Tibial nerve (tissue), 4 donors: ENCODE data around the gene TMEM63C. TPM values are rescaled to one million over a fixed set of nuclear protein-coding genes. Genes with fewer than 3 reads are reported as not detected.
"Not testable (repeated sequence)": the region's sequence is repeated elsewhere in the genome, so short reads cannot be mapped to it uniquely, and the experiment has no call there.

ENCODE experiments used
- DNase-seq, 2 donors: peaks; one replicate each; pipeline ENCODE4 v3.0.0-alpha.2; 2019; ENCODE audit warnings: low spot score in 2 of 2
- H3K27ac ChIP-seq, 4 donors: fragments of 200-600 bp; sonication (generic) in 3 of 4; one replicate each; pipeline ENCODE4 v1.5.1; 2017 to 2019; ENCODE audit warnings: mild to moderate bottlenecking in 1 of 4
- H3K27me3 ChIP-seq, 2 donors: fragments of 200-600 bp; sonication (generic) in 1 of 2; one replicate each; pipeline versions ENCODE4 v1.5.1 to v1.6.0; 2017 to 2019
- H3K36me3 ChIP-seq, 3 donors: fragments of 200-600 bp; sonication (generic); one replicate each; pipeline ENCODE4 v1.5.1; 2018 to 2019
- H3K4me1 ChIP-seq, 4 donors: fragments of 200-600 bp; sonication (generic) in 3 of 4; one replicate each; pipeline ENCODE4 v1.5.1; 2017 to 2019
- H3K4me3 ChIP-seq, 4 donors: fragments of 200-600 bp; sonication (generic) in 3 of 4; one replicate each; pipeline ENCODE4 v1.5.1; 2017 to 2019; ENCODE audit warnings: mild to moderate bottlenecking in 1 of 4, moderate library complexity in 1 of 4
- H3K9me3 ChIP-seq, 4 donors: fragments of 200-600 bp; sonication (generic) in 3 of 4; one replicate each; pipeline ENCODE4 v1.5.1; 2017 to 2019
- CTCF ChIP-seq, 5 experiments: fragments of 200-600 bp in 3 of 5; fragments of 450-650 bp in 2 of 5; sonication (generic) in 3 of 5; IDR thresholded peaks; one replicate each; pipeline ENCODE4 v1.5.1; 2016 to 2019; ENCODE audit warnings: antibody characterized with exemption in 5 of 5, mild to moderate bottlenecking in 3 of 5, moderate library complexity in 2 of 5
- EP300 ChIP-seq, 2 donors: sonication (generic); formaldehyde crosslinking; IDR thresholded peaks; one replicate each; pipeline ENCODE4 v1.6.1; 2017; ENCODE audit warnings: antibody characterized with exemption in 2 of 2, mild to moderate bottlenecking in 1 of 2
- POLR2A ChIP-seq, 2 donors: fragments of 450-650 bp; IDR thresholded peaks; one replicate each; pipeline ENCODE4 v1.6.1; 2017; ENCODE audit warnings: antibody characterized with exemption in 2 of 2, mild to moderate bottlenecking in 2 of 2, moderate library complexity in 2 of 2
- WGBS, 2 donors: methylation state at CpG; one replicate each; pipeline ENCODE4 v1.1.5; 2018; 5-methylcytosine and 5-hydroxymethylcytosine counted together
- total RNA-seq, 4 donors: library from RNA; depleted of rRNA; stranded (reverse); fragments of >200 nt; gene quantifications; one replicate each; pipeline ENCODE4 v1.1.0, GENCODE V29; 2016

Gene TMEM63C
- total RNA-seq, 4 donors from 2014 or later: not detected

GRCh38 chr14:77276959-77277358, 95.4 kb downstream of the TMEM63C start:
- H3K4me1 ChIP-seq: no peaks in the 10 kb centered on the region
- no peak for DNase-seq
- H3K27me3 ChIP-seq: peaks cover 0 to 7% of the 10 kb centered on the region in 2 donors
- TF ChIP-seq EP300 (IDR thresholded peaks at IDR 0.05) (no peak), CTCF (IDR thresholded peaks at IDR 0.05) (no peak), POLR2A (IDR thresholded peaks at IDR 0.05) (no peak)
- no peak overlapping the region for H3K27ac ChIP-seq
- H3K36me3 ChIP-seq: peaks cover 0 to 87% (median 5%) of the 10 kb centered on the region in 3 donors
- 88% methylated on average over 11 to 12 of the region's 12 CpGs for whole genome bisulfite sequencing, 2 donors
- no peak overlapping the region for H3K4me3 ChIP-seq
- peaks cover 0 to 6% (median 0%) of the 10 kb centered on the region in 4 donors for H3K9me3 ChIP-seq

- Histone ChIP-seq H3K36me3 (peaks cover 0 to 100% (median 8%) of the 10 kb centered on the region in 3 donors), H3K9me3 (peaks cover 0 to 3% (median 0%) of the 10 kb centered on the region in 4 donors), H3K27me3 (no peaks in the 10 kb centered on the region), H3K27ac (no peak overlapping the region), H3K4me1 (no peaks in the 10 kb centered on the region), H3K4me3 (no peak overlapping the region)
- WGBS, 2 donors: 94 to 95% methylated on average over 14 of the region's 14 CpGs
- no peak for DNase-seq
- TF ChIP-seq EP300 (IDR thresholded peaks at IDR 0.05) (no peak), POLR2A (IDR thresholded peaks at IDR 0.05) (no peak), CTCF (IDR thresholded peaks at IDR 0.05) (no peak)
These were observed 97.0 kb downstream of the TMEM63C start for GRCh38 chr14:77278461-77279230.

- Histone ChIP-seq H3K36me3 (peaks cover 0 to 100% (median 16%) of the 10 kb centered on the region in 3 donors), H3K27me3 (no peaks in the 10 kb centered on the region), H3K27ac (no peak overlapping the region), H3K4me3 (no peak overlapping the region), H3K9me3 (no peaks in the 10 kb centered on the region), H3K4me1 (no peaks in the 10 kb centered on the region)
- TF ChIP-seq EP300 (IDR thresholded peaks at IDR 0.05) (no peak), CTCF (IDR thresholded peaks at IDR 0.05) (no peak), POLR2A (IDR thresholded peaks at IDR 0.05) (no peak)
- no peak for DNase-seq
- WGBS, 2 donors: 89 to 92% methylated on average over 9 to 11 of the region's 13 CpGs
These were observed 98.1 kb downstream of the TMEM63C start for GRCh38 chr14:77279719-77280118.

- not testable (repeated sequence) for H3K27me3 ChIP-seq, H3K4me1 ChIP-seq, DNase-seq, H3K9me3 ChIP-seq, H3K27ac ChIP-seq, H3K4me3 ChIP-seq
- 93 to 97% methylated on average over 4 of the region's 4 CpGs for WGBS, 2 donors
- peaks cover 0 to 100% (median 21%) of the 10 kb centered on the region in 3 donors for H3K36me3 ChIP-seq
These were observed 99.3 kb downstream of the TMEM63C start for GRCh38 chr14:77280921-77281320.

GRCh38 chr14:77281852-77282410, 100.3 kb downstream of the TMEM63C start:
- 73 to 80% methylated on average over 6 of the region's 6 CpGs for WGBS, 2 donors
- DNase-seq: no peak
- TF ChIP-seq CTCF (IDR thresholded peaks at IDR 0.05): no peak
- Histone ChIP-seq H3K4me3 (no peak overlapping the region), H3K9me3 (no peaks in the 10 kb centered on the region), H3K4me1 (no peaks in the 10 kb centered on the region), H3K36me3 (peaks cover 0 to 100% (median 21%) of the 10 kb centered on the region in 3 donors), H3K27ac (no peak overlapping the region), H3K27me3 (no peaks in the 10 kb centered on the region)
